Gastroesophageal sphincter (tissue), 3 donors: ENCODE measurements around the gene FAM118A.

Experiments used
- POLR2A ChIP-seq, 2 donors: fragments of 450-650 bp; IDR thresholded peaks; one replicate each; pipeline ENCODE4 v1.6.1; 2017; ENCODE audit warnings: antibody characterized with exemption in 2 of 2, mild to moderate bottlenecking in 2 of 2, moderate library complexity in 1 of 2
- TF ChIP-seq, protein P1 (sequence below), 4 experiments: fragments of 200-600 bp in 2 of 4; fragments of 450-650 bp in 2 of 4; sonication (generic) in 1 of 4; IDR thresholded peaks; one replicate each; pipeline ENCODE4 v1.5.1; 2017 to 2019; ENCODE audit warnings: antibody characterized with exemption in 4 of 4, mild to moderate bottlenecking in 2 of 4, moderate library complexity in 2 of 4

DNA sequence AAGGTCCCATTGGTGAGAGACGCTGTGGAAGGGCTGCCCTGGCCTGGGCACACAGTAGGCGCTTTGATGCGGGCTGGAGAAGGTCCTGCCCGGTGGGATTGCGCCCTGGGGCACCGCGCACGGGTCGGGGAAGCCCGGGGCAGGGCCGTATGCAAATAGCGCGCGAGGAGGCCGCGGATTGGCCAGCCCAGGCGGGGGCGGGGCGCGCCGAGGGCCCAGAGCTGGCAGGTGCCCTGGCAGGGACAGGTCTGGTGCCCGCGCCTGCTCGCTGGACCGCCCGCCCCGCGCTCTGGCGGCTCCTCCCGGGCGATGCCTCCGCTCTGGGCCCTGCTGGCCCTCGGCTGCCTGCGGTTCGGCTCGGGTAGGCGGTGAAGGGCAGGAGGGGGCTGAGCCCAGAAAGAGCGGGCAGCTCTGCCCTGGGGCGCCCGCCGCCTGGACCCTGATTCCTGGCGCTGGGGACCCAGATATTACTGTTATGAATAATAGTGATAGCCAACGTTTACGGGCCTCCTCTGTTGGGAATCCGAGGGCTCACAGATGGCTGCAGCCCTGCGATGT, 24.9 kb upstream of the FAM118A start, which contains the start of gene UPK3A:
- TF ChIP-seq, protein P1, sequence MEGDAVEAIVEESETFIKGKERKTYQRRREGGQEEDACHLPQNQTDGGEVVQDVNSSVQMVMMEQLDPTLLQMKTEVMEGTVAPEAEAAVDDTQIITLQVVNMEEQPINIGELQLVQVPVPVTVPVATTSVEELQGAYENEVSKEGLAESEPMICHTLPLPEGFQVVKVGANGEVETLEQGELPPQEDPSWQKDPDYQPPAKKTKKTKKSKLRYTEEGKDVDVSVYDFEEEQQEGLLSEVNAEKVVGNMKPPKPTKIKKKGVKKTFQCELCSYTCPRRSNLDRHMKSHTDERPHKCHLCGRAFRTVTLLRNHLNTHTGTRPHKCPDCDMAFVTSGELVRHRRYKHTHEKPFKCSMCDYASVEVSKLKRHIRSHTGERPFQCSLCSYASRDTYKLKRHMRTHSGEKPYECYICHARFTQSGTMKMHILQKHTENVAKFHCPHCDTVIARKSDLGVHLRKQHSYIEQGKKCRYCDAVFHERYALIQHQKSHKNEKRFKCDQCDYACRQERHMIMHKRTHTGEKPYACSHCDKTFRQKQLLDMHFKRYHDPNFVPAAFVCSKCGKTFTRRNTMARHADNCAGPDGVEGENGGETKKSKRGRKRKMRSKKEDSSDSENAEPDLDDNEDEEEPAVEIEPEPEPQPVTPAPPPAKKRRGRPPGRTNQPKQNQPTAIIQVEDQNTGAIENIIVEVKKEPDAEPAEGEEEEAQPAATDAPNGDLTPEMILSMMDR (IDR thresholded peaks at IDR 0.05), result no peak
- TF ChIP-seq POLR2A (IDR thresholded peaks at IDR 0.05), result no peak
